GM21390 (cell line): ENCODE data around the gene IGHMBP2.

Source experiments
- ATAC-seq: cut with Tn5 transposase; IDR thresholded peaks from one replicate; pipeline ENCODE4 v1.9.1; 2021; ENCODE audit not compliant: unreplicated experiment

Gene IGHMBP2

DNA sequence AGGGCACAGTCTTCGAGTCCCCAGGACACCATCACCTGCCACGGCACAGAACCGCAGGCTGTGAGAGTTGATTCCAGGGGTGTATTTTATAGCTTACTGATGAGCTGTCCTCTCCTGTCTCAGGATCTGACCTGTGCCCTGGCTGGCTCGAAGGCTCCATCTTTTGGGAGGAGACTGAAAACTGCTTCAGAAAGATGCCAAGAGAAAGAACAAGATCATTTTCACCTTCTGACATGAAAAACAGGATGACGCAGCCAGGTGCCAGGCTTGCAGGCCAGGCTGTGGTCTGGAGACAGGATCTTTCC lies 74.9 kb downstream of the IGHMBP2 start:
- ATAC-seq = no peak

DNA sequence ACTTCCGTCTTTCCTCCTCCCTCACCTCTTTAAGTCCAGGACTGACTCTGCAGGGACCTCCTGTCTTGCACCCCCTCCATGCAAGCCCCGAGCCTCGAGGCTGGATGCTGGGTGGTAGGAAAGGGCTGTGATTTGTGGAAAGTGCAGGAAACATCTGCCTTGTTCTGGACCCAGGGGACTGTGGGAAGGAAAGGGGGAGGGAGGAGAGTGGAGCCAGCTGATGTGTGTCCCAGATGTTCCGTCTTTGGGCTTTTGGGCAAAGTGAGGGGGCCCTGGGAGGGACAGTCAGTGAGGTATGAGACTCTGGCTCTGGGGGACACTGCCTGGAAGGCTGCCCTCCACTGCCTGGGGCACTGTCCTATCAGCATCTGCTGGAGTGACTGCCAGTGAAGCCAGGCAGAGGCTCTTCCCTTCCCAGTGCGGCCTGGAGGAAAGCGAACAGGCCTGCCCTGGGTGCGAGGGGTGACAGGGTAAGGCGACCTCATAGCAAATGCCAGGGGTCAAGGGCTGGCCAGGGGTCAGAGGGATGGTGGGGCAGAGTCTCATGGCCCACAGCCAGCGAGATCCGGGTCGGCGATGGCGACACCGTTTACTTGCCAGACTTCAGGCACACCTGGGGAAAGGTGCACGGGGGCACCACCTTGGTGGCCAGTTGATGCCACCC lies 75.4 kb downstream of the IGHMBP2 start:
- ATAC-seq = no peak

DNA sequence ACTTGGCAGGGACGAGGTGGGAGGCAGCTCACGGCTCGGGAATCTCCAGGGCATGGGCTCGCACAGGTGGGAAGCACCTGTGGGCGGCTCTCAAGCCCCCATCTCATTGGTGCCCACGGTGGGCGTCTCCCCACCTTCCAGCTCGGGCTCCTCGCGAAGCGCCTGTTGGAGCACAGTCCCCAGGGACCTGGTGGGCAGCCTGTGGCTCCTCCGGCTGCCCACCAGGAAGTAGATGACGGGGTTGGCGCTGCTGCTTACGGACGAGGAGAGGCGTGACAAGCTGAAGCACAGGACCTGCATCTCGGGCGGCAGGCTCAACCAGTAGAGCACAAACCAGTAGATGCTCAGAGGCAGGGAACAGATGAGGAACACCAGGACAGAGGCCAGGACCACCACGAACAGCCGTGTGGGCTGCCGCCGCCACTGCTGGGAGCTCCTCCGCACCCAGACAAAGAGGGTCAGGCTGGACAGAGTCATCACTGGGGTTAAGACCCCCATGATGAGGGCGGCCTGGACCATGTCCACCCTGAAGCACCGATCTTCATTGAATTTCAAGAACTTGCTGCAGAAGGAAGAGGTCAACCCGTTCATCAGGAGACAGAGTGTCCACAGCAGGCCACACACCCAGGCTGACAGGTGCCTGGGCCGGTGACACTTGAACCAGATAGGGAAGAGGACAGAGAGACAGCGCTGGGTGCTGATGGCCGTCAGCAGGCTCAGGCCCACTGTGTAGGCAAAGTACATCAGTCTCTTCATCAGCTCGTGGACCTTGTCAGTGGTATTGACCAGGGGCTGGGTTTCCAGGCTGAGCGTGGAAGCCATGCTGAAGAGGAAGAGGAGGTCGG lies 76.5 kb downstream of the IGHMBP2 start:
- ATAC-seq = no peak

DNA sequence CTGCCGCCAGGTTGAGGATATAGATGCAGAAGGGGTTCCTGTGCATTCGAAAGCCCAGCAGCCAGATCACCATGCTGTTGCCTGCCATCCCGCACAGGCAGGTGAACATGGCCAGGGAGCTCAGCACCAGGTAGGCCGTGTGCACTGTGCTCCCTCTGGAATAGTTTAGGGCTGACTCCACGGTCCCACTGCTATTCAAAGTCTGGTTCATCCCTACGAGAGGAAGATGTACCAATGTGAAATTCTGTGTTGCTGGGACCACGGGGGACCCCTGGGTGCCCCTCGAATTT lies 77.0 kb downstream of the IGHMBP2 start, which contains the start of gene MRGPRD:
TSS of gene MRGPRD (minus strand) at position 211 of the 290 bp plus-strand sequence. CDS start at position 211, 0 bp downstream.
- ATAC-seq = no peak

DNA sequence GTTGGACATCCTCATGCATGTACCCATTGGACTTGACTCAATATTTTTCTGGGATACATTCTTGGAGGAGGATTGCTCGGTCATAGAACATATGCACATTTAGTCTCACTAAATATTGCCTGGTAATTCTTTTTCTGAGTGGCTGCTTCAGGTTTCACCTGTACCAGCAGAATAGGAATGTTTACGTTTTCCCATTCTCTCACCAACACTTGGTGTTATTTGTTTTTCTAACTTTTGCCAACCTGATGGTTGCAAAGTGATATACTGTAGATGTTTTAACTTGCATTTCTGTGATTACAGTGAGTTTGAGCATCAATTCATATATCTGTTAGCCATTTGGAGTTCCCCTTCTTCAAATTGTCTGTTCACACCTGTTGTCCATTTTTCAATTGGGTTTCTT lies 78.4 kb downstream of the IGHMBP2 start:
- no peak for ATAC-seq

DNA sequence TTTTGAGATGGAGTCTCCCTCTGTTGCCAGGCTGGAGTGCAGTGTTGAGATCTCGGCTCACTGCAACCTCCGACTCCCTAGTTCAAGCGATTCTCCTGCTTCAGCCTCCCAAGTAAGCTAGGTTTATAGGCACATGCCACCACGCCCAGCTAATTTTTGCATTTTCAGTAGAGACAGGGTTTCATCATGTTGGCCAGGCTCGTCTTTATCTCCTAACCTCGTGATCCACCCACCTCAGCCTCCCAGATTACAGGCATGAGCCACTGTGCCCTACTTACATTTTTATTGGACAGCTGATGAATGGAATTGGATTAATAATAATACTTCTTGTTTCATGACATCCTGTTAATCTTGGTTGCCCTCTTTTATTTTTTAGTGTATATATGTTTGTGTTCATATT lies 80.1 kb downstream of the IGHMBP2 start:
- no peak for ATAC-seq

DNA sequence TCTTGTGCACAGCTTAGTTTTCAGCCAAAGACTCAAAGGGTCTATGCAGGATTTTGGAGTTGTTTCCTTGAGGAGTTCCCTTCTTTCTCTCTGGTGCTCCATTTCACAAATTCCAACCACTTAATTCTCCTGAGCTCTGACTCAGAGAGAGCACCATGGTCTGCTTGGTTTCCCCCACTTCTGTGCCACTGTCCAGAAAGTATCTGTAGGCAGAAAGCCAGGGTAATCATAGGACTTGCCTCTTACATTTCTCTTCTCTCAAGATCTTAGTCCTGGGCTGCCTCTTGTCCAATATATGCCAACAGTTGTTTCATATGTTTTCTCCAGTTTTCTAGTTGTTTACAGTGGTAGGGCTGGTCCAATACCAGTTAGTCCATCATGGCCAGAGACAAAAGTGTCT lies 83.5 kb downstream of the IGHMBP2 start:
- no peak for ATAC-seq

DNA sequence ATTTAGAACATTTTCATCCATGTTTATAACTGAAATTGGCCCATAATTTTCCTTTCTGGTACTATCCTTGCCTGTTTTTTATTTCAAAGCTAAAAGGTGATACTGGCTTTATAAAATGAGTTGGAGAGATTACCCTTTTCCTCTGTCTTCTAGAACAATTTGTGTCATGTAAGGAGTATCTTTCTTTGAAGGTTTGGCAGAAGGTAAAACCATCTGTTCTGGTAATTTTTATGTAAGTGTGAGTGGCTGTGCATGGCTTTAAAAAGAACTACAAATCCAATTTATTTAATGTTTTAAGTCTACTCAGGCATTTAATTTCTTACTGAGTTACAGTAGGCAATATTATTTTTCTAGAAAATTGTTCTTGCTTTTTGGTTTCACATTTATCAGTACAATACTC lies 84.8 kb downstream of the IGHMBP2 start:
- ATAC-seq = no peak
